ENCODE results near the gene PRDX2.

GRCh38 chr19:12821761-12822160 is 20.2 kb upstream of the PRDX2 start:
- TF ChIP-seq CTCF (IDR thresholded peaks at IDR 0.05; ENCODE audit: low read depth, low read length), result no peak
- TF ChIP-seq EZH2phosphoT487 (IDR thresholded peaks at IDR 0.05; ENCODE audit: low read depth), result no peak
